ENCODE data around the gene GPR68.

DNA sequence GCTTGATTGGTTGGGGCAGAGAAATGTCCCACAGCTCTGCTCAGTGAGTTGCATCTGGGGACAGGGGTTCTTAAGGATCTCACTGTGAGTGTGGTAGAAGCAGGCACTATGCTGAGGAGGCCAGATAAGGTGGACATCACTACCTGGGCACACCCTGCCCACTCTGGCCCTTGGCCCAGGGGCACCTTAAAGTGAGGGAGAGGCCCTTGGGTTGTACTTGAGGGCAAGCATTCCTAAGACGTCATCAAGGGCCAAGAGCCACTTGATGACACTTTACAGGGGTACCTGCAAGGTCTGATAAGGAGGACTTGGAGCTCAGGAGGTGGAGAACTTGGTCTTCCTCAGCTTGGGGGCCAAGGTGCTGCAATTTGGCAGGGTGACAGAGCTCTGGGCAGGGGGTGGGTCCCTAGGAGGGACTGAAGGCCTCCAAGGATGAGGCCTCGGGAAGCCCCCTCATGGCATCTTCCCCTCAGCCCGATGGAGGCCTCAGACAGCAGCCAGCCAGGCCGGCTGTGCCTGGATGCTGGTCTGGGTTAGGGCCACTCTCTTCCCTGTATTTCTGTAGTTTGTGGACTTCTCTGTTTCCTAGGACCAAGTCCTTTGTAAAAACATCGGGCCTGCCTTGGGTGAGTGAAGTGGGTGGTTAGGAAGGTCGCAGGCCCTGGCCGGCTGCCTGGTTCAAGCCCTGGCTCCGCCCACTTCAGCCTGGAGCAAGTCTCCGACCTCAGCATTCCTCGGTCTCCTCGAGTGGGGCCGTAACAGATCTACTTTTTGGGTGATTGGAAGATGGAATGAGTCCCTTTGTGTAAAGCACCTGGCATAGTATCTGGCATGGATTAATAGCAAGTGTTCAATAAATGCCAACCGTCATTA lies 24.8 kb downstream of the GPR68 start:
- TF ChIP-seq CTCF (IDR thresholded peaks at IDR 0.05) (no peak), POLR2A (IDR thresholded peaks at IDR 0.05) (no peak)
